Measurements from ENCODE around the gene GIMAP2. TPM values are rescaled to one million over a fixed set of nuclear protein-coding genes. Genes with fewer than 3 reads are reported as not detected.

GIMAP2 gene
- total and polyA plus RNA-seq, 10 donors: 33.9 to 126 (median 74.3) TPM

DNA sequence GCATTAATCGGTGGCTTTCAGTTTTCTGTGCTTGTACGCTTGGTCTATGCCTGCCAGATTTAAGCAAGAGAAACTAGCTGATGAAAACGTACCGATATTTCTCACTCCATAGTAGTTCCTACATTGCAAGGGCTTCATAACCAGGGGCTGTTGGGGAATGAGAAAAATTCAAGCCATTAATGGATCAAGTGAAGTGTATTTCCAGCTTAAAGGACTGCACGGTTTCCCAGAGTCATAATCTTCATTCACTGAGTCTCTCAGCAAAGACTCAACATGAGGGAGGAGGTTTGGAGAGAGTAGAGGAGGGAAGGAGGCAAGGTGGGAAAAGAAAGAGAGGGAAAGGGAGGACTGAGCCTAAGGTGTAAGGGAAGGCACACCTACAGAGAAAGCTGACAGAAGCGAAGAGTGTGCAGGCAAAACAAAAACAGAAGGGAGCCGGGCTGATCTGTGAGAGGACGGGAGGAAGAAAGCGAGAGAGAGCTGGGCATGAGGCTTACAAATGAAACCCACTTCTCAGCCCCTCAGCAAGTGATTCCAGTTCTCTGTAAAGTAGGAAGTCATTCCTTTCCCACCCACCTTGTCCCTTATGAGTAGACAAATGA is 625 bp downstream of the GIMAP2 start:
- DNase-seq: no peak
- H3K27me3 ChIP-seq (replicated peaks in 1 of 7): no peaks in the 10 kb centered on the region
- no peak for TF ChIP-seq POLR2AphosphoS5 (IDR thresholded peaks at IDR 0.05)
- no peak for TF ChIP-seq POLR2A (IDR thresholded peaks at IDR 0.05)
- TF ChIP-seq, protein P1, sequence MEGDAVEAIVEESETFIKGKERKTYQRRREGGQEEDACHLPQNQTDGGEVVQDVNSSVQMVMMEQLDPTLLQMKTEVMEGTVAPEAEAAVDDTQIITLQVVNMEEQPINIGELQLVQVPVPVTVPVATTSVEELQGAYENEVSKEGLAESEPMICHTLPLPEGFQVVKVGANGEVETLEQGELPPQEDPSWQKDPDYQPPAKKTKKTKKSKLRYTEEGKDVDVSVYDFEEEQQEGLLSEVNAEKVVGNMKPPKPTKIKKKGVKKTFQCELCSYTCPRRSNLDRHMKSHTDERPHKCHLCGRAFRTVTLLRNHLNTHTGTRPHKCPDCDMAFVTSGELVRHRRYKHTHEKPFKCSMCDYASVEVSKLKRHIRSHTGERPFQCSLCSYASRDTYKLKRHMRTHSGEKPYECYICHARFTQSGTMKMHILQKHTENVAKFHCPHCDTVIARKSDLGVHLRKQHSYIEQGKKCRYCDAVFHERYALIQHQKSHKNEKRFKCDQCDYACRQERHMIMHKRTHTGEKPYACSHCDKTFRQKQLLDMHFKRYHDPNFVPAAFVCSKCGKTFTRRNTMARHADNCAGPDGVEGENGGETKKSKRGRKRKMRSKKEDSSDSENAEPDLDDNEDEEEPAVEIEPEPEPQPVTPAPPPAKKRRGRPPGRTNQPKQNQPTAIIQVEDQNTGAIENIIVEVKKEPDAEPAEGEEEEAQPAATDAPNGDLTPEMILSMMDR (IDR thresholded peaks at IDR 0.05 in 8 of 11, conservative IDR thresholded peaks at IDR 0.05 in 3 of 11): no peak
- peak overlapping the region; percentile 70 to 95 (median 93) for H3K27ac ChIP-seq
- H3K36me3 ChIP-seq: peaks cover 11 to 40% (median 26%) of the 10 kb centered on the region in 6 donors
- whole genome bisulfite sequencing, 5 donors: 5 to 11% (median 8%) methylated on average over 8 to 9 of the region's 9 CpGs
- H3K4me3 ChIP-seq: peak overlapping the region; percentile 55 to 83 (median 66)
- peaks cover 12 to 76% (median 40%) of the 10 kb centered on the region in 6 donors for H3K4me1 ChIP-seq
- H3K9me3 ChIP-seq: peaks cover 0 to 14% (median under 1%) of the 10 kb centered on the region in 8 donors
- intact Hi-C loops (cut with DNase I; ENCODE audit: low total_unique reads): loop anchor here (10.0 kb wide), 1 partner anchor 49 kb away; the partner anchor contains the start of gene GIMAP5

DNA sequence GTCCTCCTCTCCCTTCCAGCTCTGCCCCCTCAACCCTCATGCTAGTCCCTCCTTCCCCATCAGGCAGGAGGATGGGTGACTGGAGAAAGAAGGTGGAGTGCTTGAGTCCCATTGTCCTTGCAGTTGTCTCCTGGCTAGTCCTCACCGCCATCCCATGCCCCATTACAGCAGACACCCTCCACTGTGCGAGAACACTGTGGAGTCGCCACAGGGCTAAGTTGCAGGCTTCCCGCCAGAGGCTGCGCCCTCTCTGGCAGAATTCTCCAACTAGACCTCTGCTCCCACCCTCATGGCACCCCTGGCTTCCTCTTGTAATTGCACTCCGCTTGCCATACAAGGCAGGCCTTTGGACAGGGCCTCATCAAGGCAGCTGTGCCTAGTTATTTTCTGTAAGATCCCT is 3.1 kb downstream of the GIMAP2 start:
- H3K4me3 ChIP-seq: peak overlapping the region in 2 of 8 donors; percentile 55 to 83
- DNase-seq: no peak
- H3K27me3 ChIP-seq (replicated peaks in 1 of 7): no peaks in the 10 kb centered on the region
- peaks cover 15 to 65% (median 44%) of the 10 kb centered on the region in 6 donors for H3K36me3 ChIP-seq
- WGBS, 5 donors: 97 to 100% (median 99%) methylated on average over 6 of the region's 6 CpGs
- TF ChIP-seq, protein P1 (IDR thresholded peaks at IDR 0.05 in 8 of 11, conservative IDR thresholded peaks at IDR 0.05 in 3 of 11): no peak
- TF ChIP-seq POLR2A (IDR thresholded peaks at IDR 0.05): no peak
- TF ChIP-seq POLR2AphosphoS5 (IDR thresholded peaks at IDR 0.05): no peak
- H3K27ac ChIP-seq: peak overlapping the region in 3 of 8 donors; percentile 92 to 93 (median 93)
- peaks cover 0 to 39% (median 24%) of the 10 kb centered on the region in 8 donors for H3K9me3 ChIP-seq
- H3K4me1 ChIP-seq: peaks cover 12 to 73% (median 40%) of the 10 kb centered on the region in 6 donors
- intact Hi-C loops (cut with DNase I; ENCODE audit: low total_unique reads): loop anchor here (10.0 kb wide), 1 partner anchor 46 kb away; the partner anchor contains the start of gene GIMAP5

DNA sequence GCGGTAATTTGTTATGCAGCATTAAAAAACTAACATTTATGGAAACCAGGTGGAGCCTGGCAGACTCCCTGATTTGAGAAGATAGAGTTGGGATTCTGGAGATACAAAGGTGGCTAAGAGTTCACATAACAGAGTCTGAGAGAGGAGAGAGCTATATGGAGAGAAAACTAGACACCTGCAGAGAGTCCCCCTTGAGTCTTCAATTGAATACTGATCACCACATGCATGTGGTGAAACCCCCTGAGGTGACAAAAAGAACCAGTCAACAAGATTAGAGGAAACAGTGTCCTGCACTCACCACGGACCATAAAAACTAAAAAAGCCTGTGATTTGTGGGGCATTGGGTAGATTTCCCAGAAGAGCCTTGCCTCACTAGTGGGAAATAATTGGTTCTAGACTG is 10.1 kb downstream of the GIMAP2 start:
- Histone ChIP-seq H3K27me3 (replicated peaks in 1 of 7) (no peaks in the 10 kb centered on the region), H3K4me1 (peaks cover 0 to 6% (median 0%) of the 10 kb centered on the region in 6 donors), H3K36me3 (peaks cover 9 to 32% (median 23%) of the 10 kb centered on the region in 6 donors), H3K4me3 (no peak overlapping the region), H3K27ac (no peak overlapping the region), H3K9me3 (peaks cover 8 to 99% (median 92%) of the 10 kb centered on the region in 8 donors)
- intact Hi-C loops (cut with DNase I; ENCODE audit: low total_unique reads): no loop called here
- no peak for DNase-seq
- 55 to 82% (median 59%) methylated on average over 2 of the region's 2 CpGs for WGBS, 5 donors
- TF ChIP-seq POLR2AphosphoS5 (IDR thresholded peaks at IDR 0.05) (no peak), POLR2A (IDR thresholded peaks at IDR 0.05) (no peak)
- TF ChIP-seq, protein P1 (IDR thresholded peaks at IDR 0.05 in 8 of 11, conservative IDR thresholded peaks at IDR 0.05 in 3 of 11): no peak

DNA sequence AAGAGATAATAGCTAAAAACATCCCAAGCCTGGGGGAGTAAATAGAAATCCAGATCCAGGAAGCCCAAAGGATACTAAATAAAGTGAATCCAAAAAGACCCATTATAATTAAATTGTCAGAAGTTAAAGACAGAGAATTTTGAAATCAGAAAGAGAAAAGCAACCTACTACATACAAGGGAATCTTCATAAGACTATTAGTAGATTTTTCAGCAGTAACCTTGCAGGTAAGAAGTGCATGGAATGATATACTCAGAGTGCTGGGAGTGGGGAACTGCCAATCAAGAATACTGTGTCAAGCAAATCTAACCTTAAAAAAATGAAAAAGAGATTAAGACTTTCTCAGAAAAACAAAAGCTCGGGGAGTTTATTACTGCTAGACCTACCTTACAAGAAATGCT is 17.7 kb downstream of the GIMAP2 start:
- Histone ChIP-seq H3K27me3 (replicated peaks in 1 of 7) (no peaks in the 10 kb centered on the region), H3K27ac (no peak overlapping the region), H3K36me3 (no peaks in the 10 kb centered on the region), H3K4me1 (no peaks in the 10 kb centered on the region), H3K4me3 (no peak overlapping the region), H3K9me3 (peaks cover 13 to 96% (median 92%) of the 10 kb centered on the region in 8 donors)
- TF ChIP-seq, protein P1 (IDR thresholded peaks at IDR 0.05 in 8 of 11, conservative IDR thresholded peaks at IDR 0.05 in 3 of 11): no peak
- TF ChIP-seq POLR2AphosphoS5 (IDR thresholded peaks at IDR 0.05): no peak
- DNase-seq: no peak
- intact Hi-C loops (cut with DNase I; ENCODE audit: low total_unique reads): no loop called here
- WGBS, 5 donors: 92 to 100% (median 96%) methylated on average over 1 of the region's 1 CpG
